ENCODE results near the gene MPO.

DNA sequence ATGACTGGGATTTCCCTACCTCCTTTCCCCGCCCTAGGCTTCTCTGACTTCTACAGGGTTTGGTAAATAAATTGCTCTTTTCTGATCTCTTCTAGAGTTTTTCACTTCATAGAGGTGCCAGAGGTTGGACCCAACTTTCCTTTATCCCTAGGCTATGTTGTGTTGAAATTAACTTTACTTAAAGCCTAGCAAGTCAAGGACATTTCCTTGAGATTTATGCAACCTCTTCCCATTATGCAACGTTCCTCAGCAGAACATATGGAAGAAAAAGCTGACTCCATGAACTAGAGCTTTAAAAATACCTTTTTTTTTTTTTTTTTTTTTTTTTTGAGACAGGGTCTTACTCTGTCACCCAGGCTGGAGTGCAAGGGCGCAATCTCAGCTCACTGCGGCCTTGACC lies 15.5 kb downstream of the MPO start:
- TF ChIP-seq, protein P1, sequence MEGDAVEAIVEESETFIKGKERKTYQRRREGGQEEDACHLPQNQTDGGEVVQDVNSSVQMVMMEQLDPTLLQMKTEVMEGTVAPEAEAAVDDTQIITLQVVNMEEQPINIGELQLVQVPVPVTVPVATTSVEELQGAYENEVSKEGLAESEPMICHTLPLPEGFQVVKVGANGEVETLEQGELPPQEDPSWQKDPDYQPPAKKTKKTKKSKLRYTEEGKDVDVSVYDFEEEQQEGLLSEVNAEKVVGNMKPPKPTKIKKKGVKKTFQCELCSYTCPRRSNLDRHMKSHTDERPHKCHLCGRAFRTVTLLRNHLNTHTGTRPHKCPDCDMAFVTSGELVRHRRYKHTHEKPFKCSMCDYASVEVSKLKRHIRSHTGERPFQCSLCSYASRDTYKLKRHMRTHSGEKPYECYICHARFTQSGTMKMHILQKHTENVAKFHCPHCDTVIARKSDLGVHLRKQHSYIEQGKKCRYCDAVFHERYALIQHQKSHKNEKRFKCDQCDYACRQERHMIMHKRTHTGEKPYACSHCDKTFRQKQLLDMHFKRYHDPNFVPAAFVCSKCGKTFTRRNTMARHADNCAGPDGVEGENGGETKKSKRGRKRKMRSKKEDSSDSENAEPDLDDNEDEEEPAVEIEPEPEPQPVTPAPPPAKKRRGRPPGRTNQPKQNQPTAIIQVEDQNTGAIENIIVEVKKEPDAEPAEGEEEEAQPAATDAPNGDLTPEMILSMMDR (IDR thresholded peaks at IDR 0.05): no peak
- no peak for TF ChIP-seq POLR2A (IDR thresholded peaks at IDR 0.05)
